Measurements from ENCODE around the gene NOL12.
A peak's percentile ranks its signal among the peaks of the same experiment; 100 is the strongest.
"Not testable (repeated sequence)": the region's sequence is repeated elsewhere in the genome, so short reads cannot be mapped to it uniquely, and the experiment has no call there.

Gene NOL12

GRCh38 chr22:37690901-37691504 lies 4.9 kb downstream of the NOL12 start:
- no peak overlapping the region for H4K91ac ChIP-seq (ENCODE audit: low read length)
- H2BK120ac ChIP-seq (ENCODE audit: low read depth, low read length), result no peak overlapping the region
- H3K23ac ChIP-seq (ENCODE audit: low read length in 2 of 2), result no peak overlapping the region
- no peak overlapping the region for H2BK12ac ChIP-seq (ENCODE audit: low read length in 2 of 2)
- no peak overlapping the region for H2AFZ ChIP-seq (ENCODE audit: low read depth, low read length)
- H3K27me3 ChIP-seq (ENCODE audit: control insufficient read depth in 1 of 2, insufficient read depth in 1 of 2, low read length in 2 of 2), result no peaks in the 10 kb centered on the region
- no peak overlapping the region for H3K4me3 ChIP-seq (ENCODE audit: insufficient read depth in 1 of 2, low read depth in 1 of 2, low read length in 2 of 2)
- H3K14ac ChIP-seq (ENCODE audit: low read length in 2 of 2), result no peak overlapping the region
- peaks cover 9% of the 10 kb centered on the region for H3K4me1 ChIP-seq (ENCODE audit: control insufficient read depth, insufficient read depth, low read depth, low read length)
- H3K9me3 ChIP-seq (ENCODE audit: control insufficient read depth, low read length), result no peaks in the 10 kb centered on the region
- 96% methylated on average over 18 of the region's 18 CpGs for WGBS
- no peak overlapping the region for H3K4ac ChIP-seq (ENCODE audit: low read depth in 1 of 2, low read length in 2 of 2)
- DNase-seq, result no peak
- no peak overlapping the region for H2AK5ac ChIP-seq (ENCODE audit: low read length, severe bottlenecking)
- no peak overlapping the region for H3K9ac ChIP-seq (ENCODE audit: low read length)
- no peak overlapping the region for H4K8ac ChIP-seq (ENCODE audit: low read length)
- H3K36me3 ChIP-seq (ENCODE audit: control insufficient read depth in 1 of 2, insufficient read depth in 2 of 2, low read depth in 1 of 2, low read length in 2 of 2), result peaks cover 54 to 56% of the 10 kb centered on the region in 2 experiments
- no peak overlapping the region for H2BK15ac ChIP-seq (ENCODE audit: low read depth, poor library complexity, severe bottlenecking)
- H3K18ac ChIP-seq (ENCODE audit: low read depth in 1 of 2, low read length in 2 of 2), result no peak overlapping the region
- no peak overlapping the region for H3K27ac ChIP-seq (ENCODE audit: low read length, poor library complexity, severe bottlenecking)
- H3K4me2 ChIP-seq (ENCODE audit: low read length, poor library complexity, severe bottlenecking), result no peak overlapping the region
- peaks cover 28% of the 10 kb centered on the region for H3K79me1 ChIP-seq (replicated peaks; ENCODE audit: low read length, poor library complexity, severe bottlenecking)
- H2BK5ac ChIP-seq (ENCODE audit: low read depth, low read length, poor library complexity, severe bottlenecking), result no peak overlapping the region

DNA sequence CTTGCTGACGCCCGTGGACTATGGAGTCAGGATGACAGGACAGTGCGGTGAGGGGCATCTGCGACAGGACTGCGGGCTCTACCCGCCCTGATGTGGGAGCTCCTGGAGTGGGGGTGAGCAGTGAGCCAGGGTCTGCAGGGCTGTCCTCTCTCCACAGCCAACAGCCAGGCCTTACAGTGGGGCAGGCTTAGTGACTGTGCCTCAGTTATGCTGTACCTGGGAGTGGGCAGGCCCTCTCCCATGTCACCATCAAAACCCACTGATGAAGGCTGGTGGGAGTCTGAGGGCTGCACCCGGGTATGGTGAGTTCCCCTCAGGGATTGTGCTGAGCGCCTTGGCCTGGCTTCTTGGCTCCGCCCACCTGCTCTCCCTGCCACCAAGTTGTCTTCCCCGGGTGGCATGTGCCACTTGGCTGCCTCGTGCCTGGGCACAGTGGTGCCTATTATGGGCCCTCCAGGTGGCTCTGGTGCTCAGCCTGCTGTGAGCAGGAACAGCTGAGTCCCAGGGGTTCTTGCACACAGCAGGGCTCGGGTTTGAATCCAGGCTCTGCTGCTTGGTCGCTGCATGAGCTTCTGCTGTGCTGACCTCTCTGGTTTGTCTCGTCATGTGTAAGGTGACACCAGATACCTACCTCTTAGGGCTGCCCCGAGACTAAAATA lies 6.6 kb downstream of the NOL12 start:
- 97% methylated on average over 15 of the region's 15 CpGs for WGBS
- no peak overlapping the region for H3K4me2 ChIP-seq (ENCODE audit: low read length, poor library complexity, severe bottlenecking)

DNA sequence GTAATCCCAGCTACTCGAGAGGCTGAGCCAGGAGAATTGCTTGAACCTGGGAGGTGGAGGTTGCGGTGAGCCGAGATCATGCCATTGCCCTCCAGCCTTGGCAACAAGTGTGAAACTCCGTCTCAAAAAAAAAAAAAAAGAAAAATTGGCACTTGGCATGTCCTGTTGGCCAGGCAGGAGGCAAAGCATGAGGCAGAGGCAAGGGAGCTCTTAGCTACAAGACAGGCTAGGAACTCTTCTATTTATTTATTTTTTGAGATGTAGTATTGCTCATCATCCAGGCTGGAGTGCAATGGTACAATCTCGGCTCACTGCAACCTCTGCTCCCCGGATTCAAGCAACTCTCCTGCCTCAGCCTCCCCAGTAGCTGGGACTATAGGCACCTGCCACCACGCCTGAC lies 8.0 kb downstream of the NOL12 start:
- H3K9ac ChIP-seq (ENCODE audit: low read length); H2BK12ac ChIP-seq (ENCODE audit: low read length in 2 of 2); H2BK15ac ChIP-seq (ENCODE audit: low read depth, poor library complexity, severe bottlenecking); H3K14ac ChIP-seq (ENCODE audit: low read length in 2 of 2); H3K18ac ChIP-seq (ENCODE audit: low read depth in 1 of 2, low read length in 2 of 2); H2AFZ ChIP-seq (ENCODE audit: low read depth, low read length); H2BK5ac ChIP-seq (ENCODE audit: low read depth, low read length, poor library complexity, severe bottlenecking); H3K4me2 ChIP-seq (ENCODE audit: low read length, poor library complexity, severe bottlenecking); DNase-seq; H3K4me3 ChIP-seq (ENCODE audit: insufficient read depth in 1 of 2, low read depth in 1 of 2, low read length in 2 of 2); H3K9me3 ChIP-seq (ENCODE audit: control insufficient read depth, low read length); H2AK5ac ChIP-seq (ENCODE audit: low read length, severe bottlenecking); H2BK120ac ChIP-seq (ENCODE audit: low read depth, low read length); H3K4ac ChIP-seq (ENCODE audit: low read depth in 1 of 2, low read length in 2 of 2); H3K27me3 ChIP-seq (ENCODE audit: control insufficient read depth in 1 of 2, insufficient read depth in 1 of 2, low read length in 2 of 2); H3K23ac ChIP-seq (ENCODE audit: low read length in 2 of 2); H4K8ac ChIP-seq (ENCODE audit: low read length); H3K27ac ChIP-seq (ENCODE audit: low read length, poor library complexity, severe bottlenecking); H4K91ac ChIP-seq (ENCODE audit: low read length): not testable (repeated sequence)
- Histone ChIP-seq H3K79me1 (replicated peaks; ENCODE audit: low read length, poor library complexity, severe bottlenecking) (peaks cover 11% of the 10 kb centered on the region), H3K36me3 (ENCODE audit: control insufficient read depth in 1 of 2, insufficient read depth in 2 of 2, low read depth in 1 of 2, low read length in 2 of 2) (peaks cover 42 to 44% of the 10 kb centered on the region in 2 experiments), H3K4me1 (ENCODE audit: control insufficient read depth, insufficient read depth, low read depth, low read length) (peaks cover 10% of the 10 kb centered on the region)
- WGBS, result 92% methylated on average over 5 of the region's 7 CpGs

More for the DNA sequence above, 6.6 kb downstream of the NOL12 start:
- H3K14ac ChIP-seq (ENCODE audit: low read length in 2 of 2), result no peak overlapping the region
- no peak overlapping the region for H4K91ac ChIP-seq (ENCODE audit: low read length)
- no peak overlapping the region for H2AK5ac ChIP-seq (ENCODE audit: low read length, severe bottlenecking)
- no peak overlapping the region for H2BK120ac ChIP-seq (ENCODE audit: low read depth, low read length)
- no peak for DNase-seq
- H3K4me1 ChIP-seq (ENCODE audit: control insufficient read depth, insufficient read depth, low read depth, low read length), result peaks cover 15% of the 10 kb centered on the region
- H3K27me3 ChIP-seq (ENCODE audit: control insufficient read depth in 1 of 2, insufficient read depth in 1 of 2, low read length in 2 of 2), result no peaks in the 10 kb centered on the region
- H3K4me3 ChIP-seq (ENCODE audit: insufficient read depth in 1 of 2, low read depth in 1 of 2, low read length in 2 of 2), result no peak overlapping the region
- no peak overlapping the region for H3K4ac ChIP-seq (ENCODE audit: low read depth in 1 of 2, low read length in 2 of 2)
- peak overlapping the region; percentile 28 for H4K8ac ChIP-seq (ENCODE audit: low read length)
- no peak overlapping the region for H2AFZ ChIP-seq (ENCODE audit: low read depth, low read length)
- H3K9ac ChIP-seq (ENCODE audit: low read length), result no peak overlapping the region
- H3K9me3 ChIP-seq (ENCODE audit: control insufficient read depth, low read length), result no peaks in the 10 kb centered on the region
- H3K36me3 ChIP-seq (ENCODE audit: control insufficient read depth in 1 of 2, insufficient read depth in 2 of 2, low read depth in 1 of 2, low read length in 2 of 2), result peaks cover 54 to 56% of the 10 kb centered on the region in 2 experiments
- no peak overlapping the region for H2BK12ac ChIP-seq (ENCODE audit: low read length in 2 of 2)
- peak overlapping the region; percentile 38 for H2BK15ac ChIP-seq (ENCODE audit: low read depth, poor library complexity, severe bottlenecking)
- no peak overlapping the region for H3K27ac ChIP-seq (ENCODE audit: low read length, poor library complexity, severe bottlenecking)
- no peak overlapping the region for H3K18ac ChIP-seq (ENCODE audit: low read depth in 1 of 2, low read length in 2 of 2)
- no peak overlapping the region for H3K23ac ChIP-seq (ENCODE audit: low read length in 2 of 2)
- peaks cover 20% of the 10 kb centered on the region for H3K79me1 ChIP-seq (replicated peaks; ENCODE audit: low read length, poor library complexity, severe bottlenecking)
- no peak overlapping the region for H2BK5ac ChIP-seq (ENCODE audit: low read depth, low read length, poor library complexity, severe bottlenecking)

- H3K9ac ChIP-seq (ENCODE audit: low read length), result peak overlapping the region; percentile 40
- not testable (repeated sequence) for DNase-seq
These were observed 10.1 kb downstream of the NOL12 start for GRCh38 chr22:37696260-37696656.

More at GRCh38 chr22:37696260-37696656, 10.1 kb downstream of the NOL12 start:
- H2BK120ac ChIP-seq (ENCODE audit: low read depth, low read length); H4K91ac ChIP-seq (ENCODE audit: low read length); H3K23ac ChIP-seq (ENCODE audit: low read length in 2 of 2); H2BK5ac ChIP-seq (ENCODE audit: low read depth, low read length, poor library complexity, severe bottlenecking); H3K27ac ChIP-seq (ENCODE audit: low read length, poor library complexity, severe bottlenecking); H3K79me1 ChIP-seq (replicated peaks; ENCODE audit: low read length, poor library complexity, severe bottlenecking); H2AFZ ChIP-seq (ENCODE audit: low read depth, low read length); H2AK5ac ChIP-seq (ENCODE audit: low read length, severe bottlenecking); H2BK15ac ChIP-seq (ENCODE audit: low read depth, poor library complexity, severe bottlenecking); H4K8ac ChIP-seq (ENCODE audit: low read length); H3K4me1 ChIP-seq (ENCODE audit: control insufficient read depth, insufficient read depth, low read depth, low read length); H3K14ac ChIP-seq (ENCODE audit: low read length in 2 of 2); H2BK12ac ChIP-seq (ENCODE audit: low read length in 2 of 2); H3K18ac ChIP-seq (ENCODE audit: low read depth in 1 of 2, low read length in 2 of 2); H3K4ac ChIP-seq (ENCODE audit: low read depth in 1 of 2, low read length in 2 of 2); H3K9me3 ChIP-seq (ENCODE audit: control insufficient read depth, low read length); H3K27me3 ChIP-seq (ENCODE audit: control insufficient read depth in 1 of 2, insufficient read depth in 1 of 2, low read length in 2 of 2): not testable (repeated sequence)
- Histone ChIP-seq H3K4me2 (ENCODE audit: low read length, poor library complexity, severe bottlenecking) (peak overlapping the region; percentile 61), H3K4me3 (ENCODE audit: insufficient read depth in 1 of 2, low read depth in 1 of 2, low read length in 2 of 2) (peak overlapping the region in 1 of 2 experiments; percentile 53), H3K36me3 (ENCODE audit: control insufficient read depth in 1 of 2, insufficient read depth in 2 of 2, low read depth in 1 of 2, low read length in 2 of 2) (peaks cover 28 to 32% of the 10 kb centered on the region in 2 experiments)
- 48% methylated on average over 11 of the region's 13 CpGs for WGBS
